Measurements from ENCODE around the gene ADAM17. TPM values are rescaled to one million over a fixed set of nuclear protein-coding genes. Genes with fewer than 3 reads are reported as not detected.

ADAM17 gene
- total and polyA plus RNA-seq, 2 of the 8 experiments (the other 6 are each of a cell fraction or from before 2014, with no cell fraction given), result 6.5 to 23.5 TPM

DNA sequence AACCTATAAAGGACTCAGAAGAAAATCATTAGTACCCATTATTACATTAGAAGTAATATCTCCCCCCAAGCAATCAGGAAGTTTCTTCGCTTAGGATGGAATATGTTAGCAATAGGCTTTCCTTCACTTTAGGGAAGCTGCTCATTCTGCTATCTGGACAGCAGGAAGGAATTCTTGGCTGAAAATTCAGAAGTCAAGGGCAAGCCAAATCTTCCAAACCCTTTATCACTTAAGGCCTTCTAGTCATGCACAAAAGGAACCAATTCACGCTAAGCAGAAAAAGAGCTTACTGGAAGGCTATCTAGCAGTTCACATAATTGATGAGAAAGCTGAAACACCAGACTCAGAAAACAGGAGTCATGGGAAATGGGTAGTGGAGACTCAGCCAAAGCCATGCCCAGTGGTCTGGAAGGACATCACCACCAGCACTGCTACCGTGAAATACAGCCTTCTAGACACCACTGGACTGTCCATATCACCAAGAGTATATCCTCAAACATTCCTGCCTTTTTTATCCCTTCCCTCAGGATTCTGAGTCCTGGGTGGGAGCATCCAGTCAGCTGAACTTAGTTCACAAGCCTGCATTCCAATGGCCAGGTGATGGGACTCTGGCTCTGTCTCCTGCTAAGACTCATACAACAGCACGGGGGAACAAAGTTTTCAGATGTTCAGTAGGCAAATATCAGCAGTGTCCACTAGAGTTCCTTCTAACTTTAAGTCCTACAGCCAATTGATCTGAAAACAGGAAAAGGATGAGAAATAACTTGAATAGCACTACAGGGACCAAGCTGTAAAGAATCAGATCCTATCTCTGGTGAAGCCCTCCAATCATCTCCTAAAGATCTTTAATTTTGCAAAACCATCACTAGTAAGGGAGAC is 14.8 kb upstream of the ADAM17 start:
- 92% methylated on average over 4 of the region's 4 CpGs; no CpG with 5 or more reads in 1 of the 2 experiments for WGBS, 2 experiments (ENCODE audit: extremely low coverage in 1 of 2, insufficient coverage in 1 of 2, insufficient read length in 1 of 2, insufficient replicate concordance in 2 of 2, low coverage in 1 of 2, low lambda C conversion rate in 2 of 2, missing lambda C conversion rate in 1 of 2)
- Histone ChIP-seq H3K23me2 (ENCODE audit: low read depth, low read length) (no peaks in the 10 kb centered on the region), H3K4me1 (replicated peaks in 1 of 4; ENCODE audit: control insufficient read depth in 3 of 4, insufficient read depth in 4 of 4, low read length in 3 of 4) (no peaks in the 10 kb centered on the region), H2BK20ac (ENCODE audit: low read length) (no peak overlapping the region), H4K20me1 (replicated peaks in 1 of 2; ENCODE audit: control insufficient read depth in 1 of 2, insufficient read depth in 2 of 2, low read length in 2 of 2) (peaks cover 0 to 2% of the 10 kb centered on the region in 2 experiments), H4K5ac (ENCODE audit: insufficient read length, low read depth, low read length) (no peak overlapping the region), H2AFZ (ENCODE audit: low read length) (no peak overlapping the region), H4K8ac (ENCODE audit: extremely low read depth, insufficient read depth, low read length) (no peak overlapping the region), H2BK5ac (ENCODE audit: low read depth, low read length) (no peak overlapping the region), H2BK15ac (ENCODE audit: low read length) (no peak overlapping the region), H3K14ac (ENCODE audit: insufficient read length) (no peak overlapping the region), H3K79me2 (ENCODE audit: control insufficient read depth in 1 of 2, insufficient read depth in 2 of 2, low read length in 2 of 2) (no peaks in the 10 kb centered on the region), H3K36me3 (ENCODE audit: control insufficient read depth in 2 of 4, insufficient read depth in 4 of 4, low read length in 3 of 4) (no peaks in the 10 kb centered on the region), H4K91ac (replicated peaks; ENCODE audit: insufficient read length, low read length) (no peak overlapping the region), H3K79me1 (ENCODE audit: low read depth, low read length) (no peaks in the 10 kb centered on the region), H3K9me3 (ENCODE audit: insufficient read depth in 2 of 2, low read depth in 1 of 2, low read length in 1 of 2) (no peaks in the 10 kb centered on the region), H2BK12ac (ENCODE audit: low read depth, low read length) (no peak overlapping the region), H3K4me3 (ENCODE audit: extremely low read depth in 1 of 4, insufficient read depth in 2 of 4, low read depth in 3 of 4, low read length in 4 of 4) (no peak overlapping the region), H3K4ac (replicated peaks; ENCODE audit: insufficient read length, low read depth, low read length) (no peak overlapping the region), H3K9ac (replicated peaks in 1 of 4; ENCODE audit: extremely low read depth in 1 of 4, low read depth in 3 of 4, low read length in 3 of 4) (no peak overlapping the region), H3K27ac (ENCODE audit: low read depth, low read length) (no peak overlapping the region), H2AK5ac (ENCODE audit: low read depth, low read length) (no peak overlapping the region), H3K23ac (ENCODE audit: insufficient read length) (no peak overlapping the region), H3K4me2 (ENCODE audit: insufficient read depth in 1 of 2, low read depth in 2 of 2, low read length in 2 of 2) (no peak overlapping the region), H3K56ac (replicated peaks; ENCODE audit: insufficient read length, low read depth, low read length) (no peak overlapping the region), H3K27me3 (replicated peaks in 1 of 4; ENCODE audit: control insufficient read depth in 3 of 4, extremely low read depth in 1 of 4, insufficient read depth in 3 of 4, low read length in 3 of 4) (no peaks in the 10 kb centered on the region), H2BK120ac (replicated peaks; ENCODE audit: low read depth, low read length) (no peak overlapping the region), H3K18ac (ENCODE audit: extremely low read depth, low read length) (no peak overlapping the region)
- TF ChIP-seq SIRT6 (IDR thresholded peaks at IDR 0.05; ENCODE audit: low read length), result no peak
- TF ChIP-seq EZH2 (IDR thresholded peaks at IDR 0.05; ENCODE audit: low read depth, low read length, severe bottlenecking), result no peak
- no peak for TF ChIP-seq EP300 (IDR thresholded peaks at IDR 0.05; ENCODE audit: borderline replicate concordance in 1 of 2, low read depth in 2 of 2, low read length in 2 of 2)
- TF ChIP-seq, protein P1, sequence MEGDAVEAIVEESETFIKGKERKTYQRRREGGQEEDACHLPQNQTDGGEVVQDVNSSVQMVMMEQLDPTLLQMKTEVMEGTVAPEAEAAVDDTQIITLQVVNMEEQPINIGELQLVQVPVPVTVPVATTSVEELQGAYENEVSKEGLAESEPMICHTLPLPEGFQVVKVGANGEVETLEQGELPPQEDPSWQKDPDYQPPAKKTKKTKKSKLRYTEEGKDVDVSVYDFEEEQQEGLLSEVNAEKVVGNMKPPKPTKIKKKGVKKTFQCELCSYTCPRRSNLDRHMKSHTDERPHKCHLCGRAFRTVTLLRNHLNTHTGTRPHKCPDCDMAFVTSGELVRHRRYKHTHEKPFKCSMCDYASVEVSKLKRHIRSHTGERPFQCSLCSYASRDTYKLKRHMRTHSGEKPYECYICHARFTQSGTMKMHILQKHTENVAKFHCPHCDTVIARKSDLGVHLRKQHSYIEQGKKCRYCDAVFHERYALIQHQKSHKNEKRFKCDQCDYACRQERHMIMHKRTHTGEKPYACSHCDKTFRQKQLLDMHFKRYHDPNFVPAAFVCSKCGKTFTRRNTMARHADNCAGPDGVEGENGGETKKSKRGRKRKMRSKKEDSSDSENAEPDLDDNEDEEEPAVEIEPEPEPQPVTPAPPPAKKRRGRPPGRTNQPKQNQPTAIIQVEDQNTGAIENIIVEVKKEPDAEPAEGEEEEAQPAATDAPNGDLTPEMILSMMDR (IDR thresholded peaks at IDR 0.05; ENCODE audit: control extremely low read depth in 1 of 3, insufficient read depth in 1 of 3, low read depth in 1 of 3, low read length in 3 of 3), result no peak
- no peak for TF ChIP-seq CEBPB (IDR thresholded peaks at IDR 0.05; ENCODE audit: low read depth, low read length)
- TF ChIP-seq PHF8 (conservative IDR thresholded peaks at IDR 0.05; ENCODE audit: low read depth, low read length), result no peak
- TF ChIP-seq HDAC2 (IDR thresholded peaks at IDR 0.05; ENCODE audit: borderline replicate concordance in 1 of 2, low read depth in 2 of 2, low read length in 2 of 2), result no peak
- ChIA-PET CTCF (ENCODE audit: partially characterized antibody) (interaction anchor here (0.6 to 1.7 kb wide), 4 partner anchors 13 to 1459 kb away, joined by 3 to 6 read pairs (median 4); no protein-coding TSS in a partner anchor), POLR2A (ENCODE audit: partially characterized antibody) (interaction anchor here (1.4 to 2.0 kb wide), 2 partner anchors 11 to 14 kb away, joined by 4 to 7 read pairs; no protein-coding TSS in a partner anchor)
- FAIRE-seq (no peak), DNase-seq (ENCODE audit: low read depth in 1 of 2, low spot score in 2 of 2) (no peak)

Measured in H1 (cell line).